ENCODE measurements around the gene APP.

Gene APP

GRCh38 chr21:25872271-25872670 is 298.3 kb downstream of the APP start:
- Histone ChIP-seq H3K27ac (ENCODE audit: insufficient read depth, low read depth, low read length, poor library complexity, severe bottlenecking) (no peak overlapping the region), H3K36me3 (ENCODE audit: control insufficient read depth, insufficient read depth, low read length) (no peaks in the 10 kb centered on the region), H3K27me3 (ENCODE audit: control insufficient read depth, insufficient read depth, low read length, poor library complexity, severe bottlenecking) (no peaks in the 10 kb centered on the region), H3K9me3 (ENCODE audit: control insufficient read depth, low read length) (no peaks in the 10 kb centered on the region), H3K4me3 (ENCODE audit: insufficient read depth, low read depth, low read length) (no peak overlapping the region), H3K4me1 (ENCODE audit: control insufficient read depth, insufficient read depth, low read length) (no peaks in the 10 kb centered on the region)
- WGBS, 2 experiments = 84 to 91% methylated on average over 4 of the region's 4 CpGs

GRCh38 chr21:25871566-25871965 is 299.0 kb downstream of the APP start:
- H3K36me3 ChIP-seq (ENCODE audit: control insufficient read depth, insufficient read depth, low read length) = no peaks in the 10 kb centered on the region
- no peak overlapping the region for H3K4me3 ChIP-seq (ENCODE audit: insufficient read depth, low read depth, low read length)
- H3K9me3 ChIP-seq (ENCODE audit: control insufficient read depth, low read length) = no peaks in the 10 kb centered on the region
- H3K27me3 ChIP-seq (ENCODE audit: control insufficient read depth, insufficient read depth, low read length, poor library complexity, severe bottlenecking) = no peaks in the 10 kb centered on the region
- no peak overlapping the region for H3K27ac ChIP-seq (ENCODE audit: insufficient read depth, low read depth, low read length, poor library complexity, severe bottlenecking)
- 93 to 99% methylated on average over 3 of the region's 3 CpGs for WGBS, 2 experiments
- H3K4me1 ChIP-seq (ENCODE audit: control insufficient read depth, insufficient read depth, low read length) = no peaks in the 10 kb centered on the region

- Histone ChIP-seq H3K27ac (ENCODE audit: insufficient read depth, low read depth, low read length, poor library complexity, severe bottlenecking) (no peak overlapping the region), H3K36me3 (ENCODE audit: control insufficient read depth, insufficient read depth, low read length) (no peaks in the 10 kb centered on the region), H3K27me3 (ENCODE audit: control insufficient read depth, insufficient read depth, low read length, poor library complexity, severe bottlenecking) (no peaks in the 10 kb centered on the region), H3K9me3 (ENCODE audit: control insufficient read depth, low read length) (no peaks in the 10 kb centered on the region), H3K4me1 (ENCODE audit: control insufficient read depth, insufficient read depth, low read length) (no peaks in the 10 kb centered on the region), H3K4me3 (ENCODE audit: insufficient read depth, low read depth, low read length) (no peak overlapping the region)
- 78 to 79% methylated on average over 4 of the region's 4 CpGs for WGBS, 2 experiments
Measured at GRCh38 chr21:25870084-25870483, 300.5 kb downstream of the APP start.

GRCh38 chr21:25867061-25867460 is 303.5 kb downstream of the APP start:
- Histone ChIP-seq H3K27ac (ENCODE audit: insufficient read depth, low read depth, low read length, poor library complexity, severe bottlenecking) (no peak overlapping the region), H3K36me3 (ENCODE audit: control insufficient read depth, insufficient read depth, low read length) (no peaks in the 10 kb centered on the region), H3K9me3 (ENCODE audit: control insufficient read depth, low read length) (no peaks in the 10 kb centered on the region), H3K4me1 (ENCODE audit: control insufficient read depth, insufficient read depth, low read length) (no peaks in the 10 kb centered on the region), H3K4me3 (ENCODE audit: insufficient read depth, low read depth, low read length) (no peak overlapping the region), H3K27me3 (ENCODE audit: control insufficient read depth, insufficient read depth, low read length, poor library complexity, severe bottlenecking) (no peaks in the 10 kb centered on the region)
- WGBS, 2 experiments = 93 to 96% methylated on average over 1 of the region's 1 CpG

- H3K27me3 ChIP-seq (ENCODE audit: control insufficient read depth, insufficient read depth, low read length, poor library complexity, severe bottlenecking) = no peaks in the 10 kb centered on the region
- 94% methylated on average over 4 of the region's 4 CpGs for WGBS, 2 experiments
- H3K9me3 ChIP-seq (ENCODE audit: control insufficient read depth, low read length) = no peaks in the 10 kb centered on the region
- H3K4me1 ChIP-seq (ENCODE audit: control insufficient read depth, insufficient read depth, low read length) = no peaks in the 10 kb centered on the region
- no peak overlapping the region for H3K27ac ChIP-seq (ENCODE audit: insufficient read depth, low read depth, low read length, poor library complexity, severe bottlenecking)
- H3K4me3 ChIP-seq (ENCODE audit: insufficient read depth, low read depth, low read length) = no peak overlapping the region
- no peaks in the 10 kb centered on the region for H3K36me3 ChIP-seq (ENCODE audit: control insufficient read depth, insufficient read depth, low read length)
Measured at GRCh38 chr21:25863747-25864146, 306.8 kb downstream of the APP start.

- Histone ChIP-seq H3K4me1 (ENCODE audit: control insufficient read depth, insufficient read depth, low read length) (no peaks in the 10 kb centered on the region), H3K36me3 (ENCODE audit: control insufficient read depth, insufficient read depth, low read length) (no peaks in the 10 kb centered on the region), H3K27me3 (ENCODE audit: control insufficient read depth, insufficient read depth, low read length, poor library complexity, severe bottlenecking) (no peaks in the 10 kb centered on the region), H3K27ac (ENCODE audit: insufficient read depth, low read depth, low read length, poor library complexity, severe bottlenecking) (no peak overlapping the region), H3K4me3 (ENCODE audit: insufficient read depth, low read depth, low read length) (no peak overlapping the region), H3K9me3 (ENCODE audit: control insufficient read depth, low read length) (no peaks in the 10 kb centered on the region)
- WGBS, 2 experiments = 83 to 89% methylated on average over 1 of the region's 1 CpG
Measured at GRCh38 chr21:25863031-25863430, 307.5 kb downstream of the APP start.

- Histone ChIP-seq H3K36me3 (ENCODE audit: control insufficient read depth, insufficient read depth, low read length) (no peaks in the 10 kb centered on the region), H3K4me1 (ENCODE audit: control insufficient read depth, insufficient read depth, low read length) (no peaks in the 10 kb centered on the region), H3K27me3 (ENCODE audit: control insufficient read depth, insufficient read depth, low read length, poor library complexity, severe bottlenecking) (no peaks in the 10 kb centered on the region), H3K9me3 (ENCODE audit: control insufficient read depth, low read length) (no peaks in the 10 kb centered on the region), H3K27ac (ENCODE audit: insufficient read depth, low read depth, low read length, poor library complexity, severe bottlenecking) (no peak overlapping the region), H3K4me3 (ENCODE audit: insufficient read depth, low read depth, low read length) (no peak overlapping the region)
- WGBS, 2 experiments = 71 to 89% methylated on average over 1 of the region's 1 CpG
Measured at GRCh38 chr21:25862596-25862995, 308.0 kb downstream of the APP start.

- 83 to 87% methylated on average over 2 to 3 of the region's 3 CpGs for WGBS, 2 experiments
- Histone ChIP-seq H3K9me3 (ENCODE audit: control insufficient read depth, low read length) (no peaks in the 10 kb centered on the region), H3K4me1 (ENCODE audit: control insufficient read depth, insufficient read depth, low read length) (no peaks in the 10 kb centered on the region), H3K27me3 (ENCODE audit: control insufficient read depth, insufficient read depth, low read length, poor library complexity, severe bottlenecking) (no peaks in the 10 kb centered on the region), H3K4me3 (ENCODE audit: insufficient read depth, low read depth, low read length) (no peak overlapping the region), H3K27ac (ENCODE audit: insufficient read depth, low read depth, low read length, poor library complexity, severe bottlenecking) (no peak overlapping the region), H3K36me3 (ENCODE audit: control insufficient read depth, insufficient read depth, low read length) (no peaks in the 10 kb centered on the region)
Measured at GRCh38 chr21:25862112-25862511, 308.5 kb downstream of the APP start.

- H3K4me1 ChIP-seq (ENCODE audit: control insufficient read depth, insufficient read depth, low read length) = no peaks in the 10 kb centered on the region
- WGBS, 2 experiments = 89 to 99% methylated on average over 4 to 5 of the region's 5 CpGs
- H3K36me3 ChIP-seq (ENCODE audit: control insufficient read depth, insufficient read depth, low read length) = no peaks in the 10 kb centered on the region
- no peaks in the 10 kb centered on the region for H3K27me3 ChIP-seq (ENCODE audit: control insufficient read depth, insufficient read depth, low read length, poor library complexity, severe bottlenecking)
- H3K27ac ChIP-seq (ENCODE audit: insufficient read depth, low read depth, low read length, poor library complexity, severe bottlenecking) = no peak overlapping the region
- H3K9me3 ChIP-seq (ENCODE audit: control insufficient read depth, low read length) = no peaks in the 10 kb centered on the region
- H3K4me3 ChIP-seq (ENCODE audit: insufficient read depth, low read depth, low read length) = no peak overlapping the region
Measured at GRCh38 chr21:25859235-25859929, 311.2 kb downstream of the APP start.

GRCh38 chr21:25858325-25858724 is 312.2 kb downstream of the APP start:
- H3K4me1 ChIP-seq (ENCODE audit: control insufficient read depth, insufficient read depth, low read length) = no peaks in the 10 kb centered on the region
- 88 to 89% methylated on average over 3 of the region's 3 CpGs for WGBS, 2 experiments

More at GRCh38 chr21:25858325-25858724, 312.2 kb downstream of the APP start:
- Histone ChIP-seq H3K36me3 (ENCODE audit: control insufficient read depth, insufficient read depth, low read length) (no peaks in the 10 kb centered on the region), H3K27me3 (ENCODE audit: control insufficient read depth, insufficient read depth, low read length, poor library complexity, severe bottlenecking) (no peaks in the 10 kb centered on the region), H3K9me3 (ENCODE audit: control insufficient read depth, low read length) (no peaks in the 10 kb centered on the region), H3K27ac (ENCODE audit: insufficient read depth, low read depth, low read length, poor library complexity, severe bottlenecking) (no peak overlapping the region), H3K4me3 (ENCODE audit: insufficient read depth, low read depth, low read length) (no peak overlapping the region)
